GM10248 (cell line): ENCODE data around the gene KCNK15.

Source experiments
- CTCF ChIA-PET: fragments of 300-600 bp; sonication (Branson Sonifier 250); formaldehyde crosslinking; extraction: SDS; loops from one replicate; lab custom pipeline; 2021; ENCODE audit warnings: antibody characterized with exemption; lab: Yijun Ruan, JAX
- POLR2A ChIA-PET: fragments of 350-650 bp; sonication (Branson Sonifier 250); formaldehyde crosslinking; extraction: SDS; loops from one replicate; lab custom pipeline; 2020; ENCODE audit warnings: antibody characterized with exemption; lab: Yijun Ruan, JAX
- DNase-seq: peaks from one replicate; pipeline ENCODE4 v3.0.0; 2012; ENCODE audit errors: extremely low spot score
- TF ChIP-seq, protein P1 (sequence below): IDR thresholded peaks from 2 replicates; pipeline ENCODE4 v1.5.1; 2012; ENCODE audit warnings: mild to moderate bottlenecking, low read depth; ENCODE audit errors: extremely low read depth, missing control alignments, control extremely low read depth

Gene KCNK15

DNA sequence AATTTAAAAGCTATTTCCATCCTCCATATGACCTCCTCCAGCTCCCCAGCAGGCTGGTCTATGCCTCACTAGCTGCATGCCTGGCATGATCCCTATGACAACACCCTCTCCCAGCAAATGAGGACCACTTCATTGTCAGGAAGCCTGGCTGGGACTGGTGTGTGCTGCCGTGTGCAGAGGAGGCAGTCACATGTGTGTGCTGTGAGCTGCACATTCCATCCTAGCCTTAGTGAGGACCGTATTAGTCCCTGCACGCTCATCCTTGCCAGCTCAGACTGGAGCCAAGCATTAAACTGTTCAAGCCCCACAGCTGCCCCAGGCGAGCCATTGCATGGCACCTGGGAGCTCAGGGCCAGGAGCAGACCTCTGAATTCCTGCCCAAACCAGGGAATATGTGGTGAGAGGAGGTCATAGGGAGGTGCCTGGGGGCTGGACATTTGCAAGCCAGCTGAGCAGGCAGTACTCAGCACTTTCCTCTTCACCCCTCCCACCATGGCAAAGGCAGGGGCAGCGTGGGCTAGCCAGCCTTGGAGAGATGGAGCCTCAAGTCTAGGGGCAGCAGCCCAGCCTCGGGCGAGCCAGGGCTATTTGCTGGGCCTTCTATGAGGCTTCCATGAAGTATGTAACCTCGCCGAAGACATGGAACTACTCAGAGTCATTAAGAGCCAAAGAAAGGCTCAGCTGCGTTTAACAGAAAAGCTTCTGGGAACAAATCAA is 39.2 kb upstream of the KCNK15 start:
- TF ChIP-seq, protein P1, sequence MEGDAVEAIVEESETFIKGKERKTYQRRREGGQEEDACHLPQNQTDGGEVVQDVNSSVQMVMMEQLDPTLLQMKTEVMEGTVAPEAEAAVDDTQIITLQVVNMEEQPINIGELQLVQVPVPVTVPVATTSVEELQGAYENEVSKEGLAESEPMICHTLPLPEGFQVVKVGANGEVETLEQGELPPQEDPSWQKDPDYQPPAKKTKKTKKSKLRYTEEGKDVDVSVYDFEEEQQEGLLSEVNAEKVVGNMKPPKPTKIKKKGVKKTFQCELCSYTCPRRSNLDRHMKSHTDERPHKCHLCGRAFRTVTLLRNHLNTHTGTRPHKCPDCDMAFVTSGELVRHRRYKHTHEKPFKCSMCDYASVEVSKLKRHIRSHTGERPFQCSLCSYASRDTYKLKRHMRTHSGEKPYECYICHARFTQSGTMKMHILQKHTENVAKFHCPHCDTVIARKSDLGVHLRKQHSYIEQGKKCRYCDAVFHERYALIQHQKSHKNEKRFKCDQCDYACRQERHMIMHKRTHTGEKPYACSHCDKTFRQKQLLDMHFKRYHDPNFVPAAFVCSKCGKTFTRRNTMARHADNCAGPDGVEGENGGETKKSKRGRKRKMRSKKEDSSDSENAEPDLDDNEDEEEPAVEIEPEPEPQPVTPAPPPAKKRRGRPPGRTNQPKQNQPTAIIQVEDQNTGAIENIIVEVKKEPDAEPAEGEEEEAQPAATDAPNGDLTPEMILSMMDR: no peak
- POLR2A ChIA-PET: no interaction called here
- CTCF ChIA-PET: interaction anchor here (0.7 to 2.3 kb wide), 7 partner anchors 9 to 27 kb away, joined by 3 to 15 read pairs (median 3); partner anchors contain the start of gene CCN5
- DNase-seq: no peak

DNA sequence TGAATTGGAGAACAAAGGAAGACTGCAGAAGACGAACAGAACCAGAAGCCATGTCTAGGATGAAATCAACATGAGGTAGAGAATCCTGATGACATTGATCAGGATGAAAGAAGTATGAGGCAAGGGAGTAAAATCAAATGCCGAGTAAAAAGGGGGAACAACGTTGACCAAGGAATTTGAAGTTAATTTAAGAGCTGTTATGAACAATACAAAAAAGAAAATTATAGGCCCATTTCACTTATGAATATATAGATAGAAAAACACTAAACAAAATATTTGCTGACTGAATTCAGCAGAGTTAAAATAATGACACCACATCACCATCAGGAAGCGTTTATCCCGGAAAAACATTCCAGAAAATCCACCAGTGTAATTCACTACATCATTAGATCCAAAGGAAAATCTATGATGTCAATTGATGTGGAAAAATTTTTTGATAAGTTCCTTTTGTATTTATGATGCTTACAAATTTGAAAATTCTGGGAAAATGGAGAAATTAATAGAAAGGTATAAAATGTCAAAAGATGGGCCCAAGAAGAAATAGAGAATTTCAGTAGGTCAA is 38.6 kb upstream of the KCNK15 start:
- DNase-seq: no peak
- POLR2A ChIA-PET: no interaction called here
- CTCF ChIA-PET: interaction anchor here (0.7 to 2.3 kb wide), 4 partner anchors 8 to 26 kb away, joined by 3 to 15 read pairs (median 4); partner anchors contain the start of gene CCN5
- TF ChIP-seq, protein P1: no peak

DNA sequence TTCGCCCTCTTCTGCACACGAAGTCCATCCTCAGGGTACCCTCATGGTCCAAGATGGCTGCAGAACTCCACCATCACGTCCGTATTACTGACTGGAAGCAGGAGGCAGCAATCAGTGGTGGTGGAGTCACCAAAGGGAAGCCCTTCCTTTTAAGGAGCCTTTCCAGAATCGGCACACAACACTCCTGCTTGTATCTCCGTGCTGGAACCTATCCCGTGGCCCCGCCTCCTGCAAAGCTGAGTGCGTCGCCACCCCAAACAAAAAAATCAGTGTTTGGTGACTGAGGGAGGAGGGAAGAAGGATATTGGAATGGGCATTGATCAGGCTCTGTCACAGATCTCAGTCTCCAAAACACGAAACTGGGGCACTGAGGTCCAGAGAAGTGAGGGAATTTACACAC is 36.3 kb upstream of the KCNK15 start:
- DNase-seq: no peak
- TF ChIP-seq, protein P1: no peak
- ChIA-PET CTCF (interaction anchor here (2.0 kb wide), 1 partner anchor 38 kb away, joined by 6 read pairs; no protein-coding TSS in a partner anchor), POLR2A (no interaction called here)

- ChIA-PET CTCF (interaction anchor here (2.0 kb wide), 1 partner anchor 38 kb away, joined by 6 read pairs; no protein-coding TSS in a partner anchor), POLR2A (no interaction called here)
- TF ChIP-seq, protein P1: no peak
- DNase-seq: no peak
Observed at GRCh38 chr20:44709797-44710196, 35.9 kb upstream of the KCNK15 start.

DNA sequence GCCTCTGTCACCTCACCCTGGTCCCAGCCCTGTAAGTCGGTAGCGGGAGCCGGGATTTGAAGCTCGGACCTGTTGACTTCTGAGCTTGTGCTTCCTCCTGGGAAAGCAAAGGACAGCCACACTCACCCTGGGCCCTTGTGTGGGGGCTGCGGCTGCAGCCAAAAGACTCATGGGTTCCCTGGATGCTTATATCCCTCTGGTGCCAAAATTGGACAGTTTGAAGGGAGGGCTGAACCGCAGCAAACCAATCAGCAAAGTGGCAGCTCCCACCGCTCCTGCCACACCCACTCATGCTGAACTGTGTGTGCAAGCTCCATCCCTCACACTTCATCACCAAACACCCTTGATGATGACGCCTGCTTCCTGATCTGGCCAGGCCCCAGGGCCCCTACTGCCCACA is 34.4 kb upstream of the KCNK15 start:
- CTCF ChIA-PET: interaction anchor here (2.0 kb wide), 1 partner anchor 36 kb away, joined by 6 read pairs; no protein-coding TSS in a partner anchor
- DNase-seq: no peak
- TF ChIP-seq, protein P1: no peak
- POLR2A ChIA-PET: no interaction called here

- TF ChIP-seq, protein P1: no peak
- DNase-seq: no peak
- ChIA-PET POLR2A (no interaction called here), CTCF (no interaction called here)
Observed at GRCh38 chr20:44714102-44714700, 31.5 kb upstream of the KCNK15 start.
